GM12878 (cell line): Measurements from ENCODE around the gene ACTL6B. TPM values are rescaled to one million over a fixed set of nuclear protein-coding genes. Genes with fewer than 3 reads are reported as not detected.
A peak's percentile ranks its signal among the peaks of the same experiment; 100 is the strongest.

ENCODE experiments used
- ATF7 ChIP-seq: fragments of 450-650 bp; IDR thresholded peaks from 2 replicates; pipeline ENCODE4 v1.6.1; 2016; ENCODE audit warnings: low read depth, mild to moderate bottlenecking
- BMI1 ChIP-seq: fragments of 450-650 bp; IDR thresholded peaks from 2 replicates; pipeline ENCODE4 v1.6.1; 2016; ENCODE audit warnings: mild to moderate bottlenecking, moderate library complexity, borderline replicate concordance
- CBX3 ChIP-seq: fragments of 200-600 bp; sonication (generic); IDR thresholded peaks from 2 replicates; pipeline ENCODE4 v1.6.1; 2016; ENCODE audit warnings: low read depth, borderline replicate concordance
- EZH2 ChIP-seq: IDR thresholded peaks from 2 replicates; pipeline ENCODE4 v1.6.1; 2012; ENCODE audit warnings: low read depth, mild to moderate bottlenecking, control low read depth, inconsistent platforms, low read length, borderline replicate concordance; ENCODE audit not compliant: control insufficient read depth
- KAT2A ChIP-seq: conservative IDR thresholded peaks from 2 replicates; pipeline ENCODE4 v1.6.1; 2011; ENCODE audit warnings: low read depth, low read length; ENCODE audit not compliant: control insufficient read depth
- MTA2 ChIP-seq: fragments of 450-650 bp; IDR thresholded peaks from 2 replicates; pipeline ENCODE4 v1.6.1; 2016; ENCODE audit warnings: low read depth, mild to moderate bottlenecking, moderate library complexity
- NFIC ChIP-seq: IDR thresholded peaks from 2 replicates; pipeline ENCODE4 v1.6.1; 2012; ENCODE audit warnings: low read depth, mild to moderate bottlenecking, inconsistent platforms, low read length, moderate library complexity
- POLR2AphosphoS5 ChIP-seq: IDR thresholded peaks from 2 replicates; pipeline ENCODE4 v1.6.1; 2011; ENCODE audit warnings: mild to moderate bottlenecking, low read length, inconsistent platforms
- RB1 ChIP-seq: fragments of 450-650 bp; formaldehyde crosslinking; IDR thresholded peaks from 2 replicates; pipeline ENCODE4 v1.6.1; 2017; ENCODE audit warnings: mild to moderate bottlenecking, borderline replicate concordance
- RCOR1 ChIP-seq: conservative IDR thresholded peaks from 2 replicates; pipeline ENCODE4 v1.6.1; 2012; ENCODE audit warnings: low read depth, low read length, improper control_type of control experiment
- SMAD1 ChIP-seq: fragments of 450-650 bp; IDR thresholded peaks from 2 replicates; pipeline ENCODE4 v1.6.1; 2018; ENCODE audit warnings: mild to moderate bottlenecking, low read depth; ENCODE audit not compliant: partially characterized antibody
- ZSCAN29 ChIP-seq: fragments of 450-650 bp; IDR thresholded peaks from 2 replicates; pipeline ENCODE4 v1.6.1; 2017; ENCODE audit warnings: mild to moderate bottlenecking, moderate library complexity
- polyA plus RNA-seq, 11 experiments: library from polyadenylated mRNA; depleted of rRNA in 4 of 11; unstranded in 6 of 11; stranded (reverse) in 5 of 11; fragments of >200 nt; fragmentation: Nextera tagmentation in 4 of 11; fragmentation: Illumina TruSeq in 1 of 11; extraction: Ambion mirVana in 4 of 11; extraction: Trizol in 1 of 11; gene quantifications; 1 replicate in 1 of 11; 2 replicates in 10 of 11; pipeline versions ENCODE4 v1.2.1 to v1.2.3, GENCODE V29; 2011 to 2016; ENCODE audit warnings: inconsistent platforms in 2 of 11, missing spikeins in 2 of 11, low read depth in 1 of 11
- total RNA-seq, 4 experiments: library from RNA; depleted of rRNA in 3 of 4; stranded (reverse); fragments of >200 nt in 3 of 4; fragmentation: Illumina TruSeq in 1 of 4; extraction: Trizol in 1 of 4; gene quantifications; 2 replicates each; pipeline versions ENCODE4 v1.2.1 to v1.2.3, GENCODE V29; 2013 to 2021
- TF ChIP-seq, protein P1 (sequence below): fragments of 450-650 bp; IDR thresholded peaks from 2 replicates; pipeline ENCODE4 v1.6.1; 2014; ENCODE audit warnings: mild to moderate bottlenecking
- TF ChIP-seq, protein P2 (sequence below): fragments of 450-650 bp; IDR thresholded peaks from 2 replicates; pipeline ENCODE4 v1.6.1; 2017; ENCODE audit warnings: low read depth, mild to moderate bottlenecking, moderate library complexity
- TF ChIP-seq, protein P3 (sequence below): IDR thresholded peaks from 2 replicates; pipeline ENCODE4 v1.6.1; 2012; ENCODE audit warnings: improper control_type of control experiment, low read depth, low read length; ENCODE audit not compliant: insufficient replicate concordance
- TF ChIP-seq, protein P4 (sequence below): fragments of 450-650 bp; formaldehyde crosslinking; IDR thresholded peaks from 2 replicates; pipeline ENCODE4 v1.4.0; 2022; ENCODE audit warnings: mild to moderate bottlenecking, moderate library complexity

The ACTL6B gene
- total and polyA plus RNA-seq, 10 of the 15 experiments (the other 5 are each of a cell fraction or from before 2014, with no cell fraction given), result not detected

DNA sequence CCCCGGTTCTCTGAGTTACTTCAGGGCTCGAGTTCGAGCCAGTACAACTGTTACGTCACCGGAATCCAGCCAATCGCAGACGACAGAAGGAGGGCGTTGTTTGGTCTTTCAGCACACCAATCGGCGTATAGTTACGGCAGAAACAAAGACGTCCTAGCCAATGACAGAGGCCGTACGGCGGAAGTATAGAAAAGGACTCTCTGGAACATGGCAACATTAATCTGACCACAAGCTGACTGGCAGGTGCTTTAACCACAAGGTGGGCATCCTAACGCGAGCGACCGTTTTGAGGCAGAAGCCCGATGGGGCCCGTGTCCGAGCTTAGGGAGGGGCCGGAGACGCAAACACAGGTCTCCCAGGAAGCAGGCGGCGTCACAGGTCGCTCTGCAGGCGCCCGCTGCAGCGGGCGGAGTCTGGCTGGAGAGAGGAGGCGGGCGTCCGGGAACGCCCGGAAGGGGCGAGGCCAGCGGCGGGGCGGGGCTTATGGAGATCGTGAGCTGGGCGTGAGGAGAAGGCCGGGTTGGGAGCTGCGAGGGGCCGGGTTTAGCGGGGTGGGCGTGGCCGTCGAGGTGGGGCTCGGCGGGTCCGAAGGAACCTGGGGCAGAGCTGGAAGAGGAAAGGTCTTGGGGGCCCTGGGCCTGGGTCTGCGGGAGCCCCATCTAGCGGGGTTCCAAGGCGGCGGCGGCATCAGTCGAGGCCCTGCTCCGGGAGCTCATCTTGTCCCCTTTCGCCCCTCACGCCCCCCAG lies 44.1 kb downstream of the ACTL6B start, which contains the start of gene MOSPD3 (continued):
- TF ChIP-seq, protein P1, sequence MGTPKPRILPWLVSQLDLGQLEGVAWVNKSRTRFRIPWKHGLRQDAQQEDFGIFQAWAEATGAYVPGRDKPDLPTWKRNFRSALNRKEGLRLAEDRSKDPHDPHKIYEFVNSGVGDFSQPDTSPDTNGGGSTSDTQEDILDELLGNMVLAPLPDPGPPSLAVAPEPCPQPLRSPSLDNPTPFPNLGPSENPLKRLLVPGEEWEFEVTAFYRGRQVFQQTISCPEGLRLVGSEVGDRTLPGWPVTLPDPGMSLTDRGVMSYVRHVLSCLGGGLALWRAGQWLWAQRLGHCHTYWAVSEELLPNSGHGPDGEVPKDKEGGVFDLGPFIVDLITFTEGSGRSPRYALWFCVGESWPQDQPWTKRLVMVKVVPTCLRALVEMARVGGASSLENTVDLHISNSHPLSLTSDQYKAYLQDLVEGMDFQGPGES, result peak; percentile 68
- TF ChIP-seq BMI1, result no peak
- peak; percentile 69; the same call in 1 of the 2 replicates for TF ChIP-seq RB1
- TF ChIP-seq SMAD1, result no peak
- TF ChIP-seq CBX3, result no peak
- TF ChIP-seq KAT2A, result no peak
- TF ChIP-seq ZSCAN29, result no peak
- no peak for TF ChIP-seq RCOR1
- TF ChIP-seq, protein P2, sequence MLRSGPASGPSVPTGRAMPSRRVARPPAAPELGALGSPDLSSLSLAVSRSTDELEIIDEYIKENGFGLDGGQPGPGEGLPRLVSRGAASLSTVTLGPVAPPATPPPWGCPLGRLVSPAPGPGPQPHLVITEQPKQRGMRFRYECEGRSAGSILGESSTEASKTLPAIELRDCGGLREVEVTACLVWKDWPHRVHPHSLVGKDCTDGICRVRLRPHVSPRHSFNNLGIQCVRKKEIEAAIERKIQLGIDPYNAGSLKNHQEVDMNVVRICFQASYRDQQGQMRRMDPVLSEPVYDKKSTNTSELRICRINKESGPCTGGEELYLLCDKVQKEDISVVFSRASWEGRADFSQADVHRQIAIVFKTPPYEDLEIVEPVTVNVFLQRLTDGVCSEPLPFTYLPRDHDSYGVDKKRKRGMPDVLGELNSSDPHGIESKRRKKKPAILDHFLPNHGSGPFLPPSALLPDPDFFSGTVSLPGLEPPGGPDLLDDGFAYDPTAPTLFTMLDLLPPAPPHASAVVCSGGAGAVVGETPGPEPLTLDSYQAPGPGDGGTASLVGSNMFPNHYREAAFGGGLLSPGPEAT, result no peak; the same call in 1 of the 2 replicates
- TF ChIP-seq ATF7, result peak; percentile 98
- TF ChIP-seq, protein P3, sequence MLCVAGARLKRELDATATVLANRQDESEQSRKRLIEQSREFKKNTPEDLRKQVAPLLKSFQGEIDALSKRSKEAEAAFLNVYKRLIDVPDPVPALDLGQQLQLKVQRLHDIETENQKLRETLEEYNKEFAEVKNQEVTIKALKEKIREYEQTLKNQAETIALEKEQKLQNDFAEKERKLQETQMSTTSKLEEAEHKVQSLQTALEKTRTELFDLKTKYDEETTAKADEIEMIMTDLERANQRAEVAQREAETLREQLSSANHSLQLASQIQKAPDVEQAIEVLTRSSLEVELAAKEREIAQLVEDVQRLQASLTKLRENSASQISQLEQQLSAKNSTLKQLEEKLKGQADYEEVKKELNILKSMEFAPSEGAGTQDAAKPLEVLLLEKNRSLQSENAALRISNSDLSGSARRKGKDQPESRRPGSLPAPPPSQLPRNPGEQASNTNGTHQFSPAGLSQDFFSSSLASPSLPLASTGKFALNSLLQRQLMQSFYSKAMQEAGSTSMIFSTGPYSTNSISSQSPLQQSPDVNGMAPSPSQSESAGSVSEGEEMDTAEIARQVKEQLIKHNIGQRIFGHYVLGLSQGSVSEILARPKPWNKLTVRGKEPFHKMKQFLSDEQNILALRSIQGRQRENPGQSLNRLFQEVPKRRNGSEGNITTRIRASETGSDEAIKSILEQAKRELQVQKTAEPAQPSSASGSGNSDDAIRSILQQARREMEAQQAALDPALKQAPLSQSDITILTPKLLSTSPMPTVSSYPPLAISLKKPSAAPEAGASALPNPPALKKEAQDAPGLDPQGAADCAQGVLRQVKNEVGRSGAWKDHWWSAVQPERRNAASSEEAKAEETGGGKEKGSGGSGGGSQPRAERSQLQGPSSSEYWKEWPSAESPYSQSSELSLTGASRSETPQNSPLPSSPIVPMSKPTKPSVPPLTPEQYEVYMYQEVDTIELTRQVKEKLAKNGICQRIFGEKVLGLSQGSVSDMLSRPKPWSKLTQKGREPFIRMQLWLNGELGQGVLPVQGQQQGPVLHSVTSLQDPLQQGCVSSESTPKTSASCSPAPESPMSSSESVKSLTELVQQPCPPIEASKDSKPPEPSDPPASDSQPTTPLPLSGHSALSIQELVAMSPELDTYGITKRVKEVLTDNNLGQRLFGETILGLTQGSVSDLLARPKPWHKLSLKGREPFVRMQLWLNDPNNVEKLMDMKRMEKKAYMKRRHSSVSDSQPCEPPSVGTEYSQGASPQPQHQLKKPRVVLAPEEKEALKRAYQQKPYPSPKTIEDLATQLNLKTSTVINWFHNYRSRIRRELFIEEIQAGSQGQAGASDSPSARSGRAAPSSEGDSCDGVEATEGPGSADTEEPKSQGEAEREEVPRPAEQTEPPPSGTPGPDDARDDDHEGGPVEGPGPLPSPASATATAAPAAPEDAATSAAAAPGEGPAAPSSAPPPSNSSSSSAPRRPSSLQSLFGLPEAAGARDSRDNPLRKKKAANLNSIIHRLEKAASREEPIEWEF, result no peak
- TF ChIP-seq MTA2, result no peak; the same call in 1 of the 2 replicates
- TF ChIP-seq POLR2AphosphoS5, result peak; percentile 78
- TF ChIP-seq NFIC, result no peak
- TF ChIP-seq EZH2, result no peak
- TF ChIP-seq, protein P4, sequence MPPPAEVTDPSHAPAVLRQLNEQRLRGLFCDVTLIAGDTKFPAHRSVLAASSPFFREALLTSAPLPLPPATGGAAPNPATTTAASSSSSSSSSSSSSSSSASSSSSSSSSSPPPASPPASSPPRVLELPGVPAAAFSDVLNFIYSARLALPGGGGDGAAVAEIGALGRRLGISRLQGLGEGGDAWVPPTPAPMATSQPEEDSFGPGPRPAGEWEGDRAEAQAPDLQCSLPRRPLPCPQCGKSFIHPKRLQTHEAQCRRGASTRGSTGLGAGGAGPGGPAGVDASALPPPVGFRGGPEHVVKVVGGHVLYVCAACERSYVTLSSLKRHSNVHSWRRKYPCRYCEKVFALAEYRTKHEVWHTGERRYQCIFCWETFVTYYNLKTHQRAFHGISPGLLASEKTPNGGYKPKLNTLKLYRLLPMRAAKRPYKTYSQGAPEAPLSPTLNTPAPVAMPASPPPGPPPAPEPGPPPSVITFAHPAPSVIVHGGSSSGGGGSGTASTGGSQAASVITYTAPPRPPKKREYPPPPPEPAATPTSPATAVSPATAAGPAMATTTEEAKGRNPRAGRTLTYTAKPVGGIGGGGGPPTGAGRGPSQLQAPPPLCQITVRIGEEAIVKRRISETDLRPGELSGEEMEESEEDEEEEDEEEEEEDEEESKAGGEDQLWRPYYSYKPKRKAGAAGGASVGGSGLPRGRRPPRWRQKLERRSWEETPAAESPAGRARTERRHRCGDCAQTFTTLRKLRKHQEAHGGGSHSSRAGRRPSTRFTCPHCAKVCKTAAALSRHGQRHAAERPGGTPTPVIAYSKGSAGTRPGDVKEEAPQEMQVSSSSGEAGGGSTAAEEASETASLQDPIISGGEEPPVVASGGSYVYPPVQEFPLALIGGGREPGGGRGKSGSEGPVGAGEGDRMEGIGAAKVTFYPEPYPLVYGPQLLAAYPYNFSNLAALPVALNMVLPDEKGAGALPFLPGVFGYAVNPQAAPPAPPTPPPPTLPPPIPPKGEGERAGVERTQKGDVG (CRISPR knock-in tag), result no peak
